GM19023 (cell line): Measurements from ENCODE around the gene BRINP2.

Experiments used
- ATAC-seq: cut with Tn5 transposase; IDR thresholded peaks from one replicate; pipeline ENCODE4 v1.9.1; 2021; ENCODE audit warnings: mild to moderate bottlenecking, moderate library complexity; ENCODE audit not compliant: unreplicated experiment

BRINP2 gene

GRCh38 chr1:177170756-177171535, at the start of gene BRINP2:
BRINP2 (plus strand) TSS chr1:177170958; CDS start chr1:177229877, 58,919 bp downstream.
- peak; percentile 87 for ATAC-seq

- ATAC-seq: no peak
These were observed 48.1 kb upstream of the BRINP2 start for GRCh38 chr1:177122461-177123251.

- ATAC-seq: no peak
These were observed 46.0 kb upstream of the BRINP2 start for GRCh38 chr1:177124577-177125278.

GRCh38 chr1:177126267-177126666, 44.5 kb upstream of the BRINP2 start:
- ATAC-seq: no peak

- ATAC-seq: no peak
These were observed 42.0 kb upstream of the BRINP2 start for GRCh38 chr1:177128665-177129281.

GRCh38 chr1:177130451-177130945, 40.3 kb upstream of the BRINP2 start:
- no peak for ATAC-seq

- no peak for ATAC-seq
These were observed 39.0 kb upstream of the BRINP2 start for GRCh38 chr1:177131723-177132122.

GRCh38 chr1:177132141-177132540, 38.6 kb upstream of the BRINP2 start:
- ATAC-seq: no peak

- no peak for ATAC-seq
These were observed 36.7 kb upstream of the BRINP2 start for GRCh38 chr1:177133977-177134538.

GRCh38 chr1:177135250-177135649, 35.5 kb upstream of the BRINP2 start:
- no peak for ATAC-seq

- no peak for ATAC-seq
These were observed 32.9 kb upstream of the BRINP2 start for GRCh38 chr1:177137814-177138213.

GRCh38 chr1:177138347-177138746, 32.4 kb upstream of the BRINP2 start:
- no peak for ATAC-seq

- no peak for ATAC-seq
These were observed 28.7 kb upstream of the BRINP2 start for GRCh38 chr1:177142010-177142409.

- ATAC-seq: no peak
These were observed 27.9 kb upstream of the BRINP2 start for GRCh38 chr1:177142791-177143271.

GRCh38 chr1:177145106-177146070, 25.4 kb upstream of the BRINP2 start:
- no peak for ATAC-seq

- ATAC-seq: no peak
These were observed 24.3 kb upstream of the BRINP2 start for GRCh38 chr1:177146499-177146898.

GRCh38 chr1:177162243-177162642, 8.5 kb upstream of the BRINP2 start:
- no peak for ATAC-seq

GRCh38 chr1:177163844-177164379, 6.8 kb upstream of the BRINP2 start:
- ATAC-seq: no peak
